ENCODE results near the gene MICAL3.
"Not testable (repeated sequence)": the region's sequence is repeated elsewhere in the genome, so short reads cannot be mapped to it uniquely, and the experiment has no call there.

The MICAL3 gene

GRCh38 chr22:18058371-18059093 lies 34.2 kb upstream of the MICAL3 start:
- DNase-seq, result no peak

DNA sequence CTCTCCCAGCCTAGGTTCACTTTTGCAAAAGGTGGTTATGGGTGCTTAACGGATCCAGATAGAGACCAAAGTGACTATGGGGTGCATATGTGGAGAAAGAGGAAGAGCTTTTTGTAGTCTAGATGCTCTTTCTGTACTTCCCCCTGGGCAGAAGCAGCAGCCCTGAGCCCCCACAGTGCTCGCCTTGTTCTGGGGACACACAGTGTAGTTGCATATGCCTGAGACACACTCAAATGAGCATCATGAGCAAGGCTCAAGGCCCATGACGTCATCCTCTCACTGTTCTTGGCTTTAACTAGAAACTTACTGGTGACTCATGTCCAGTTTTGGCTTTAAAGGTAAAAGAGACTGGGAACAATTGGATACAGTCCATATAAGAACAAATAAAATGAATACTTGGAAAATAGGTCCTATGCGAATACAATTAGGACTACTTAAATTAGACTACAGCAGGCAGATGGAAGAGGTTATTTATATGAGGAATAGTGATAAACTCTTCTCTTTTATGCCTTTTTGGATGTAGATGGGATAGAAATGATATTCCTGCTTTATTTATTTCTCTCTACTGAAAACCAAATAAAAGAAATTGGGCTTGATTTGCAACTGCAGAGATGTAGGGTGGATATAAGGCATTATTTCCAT lies 33.3 kb upstream of the MICAL3 start:
- no peak for DNase-seq

DNA sequence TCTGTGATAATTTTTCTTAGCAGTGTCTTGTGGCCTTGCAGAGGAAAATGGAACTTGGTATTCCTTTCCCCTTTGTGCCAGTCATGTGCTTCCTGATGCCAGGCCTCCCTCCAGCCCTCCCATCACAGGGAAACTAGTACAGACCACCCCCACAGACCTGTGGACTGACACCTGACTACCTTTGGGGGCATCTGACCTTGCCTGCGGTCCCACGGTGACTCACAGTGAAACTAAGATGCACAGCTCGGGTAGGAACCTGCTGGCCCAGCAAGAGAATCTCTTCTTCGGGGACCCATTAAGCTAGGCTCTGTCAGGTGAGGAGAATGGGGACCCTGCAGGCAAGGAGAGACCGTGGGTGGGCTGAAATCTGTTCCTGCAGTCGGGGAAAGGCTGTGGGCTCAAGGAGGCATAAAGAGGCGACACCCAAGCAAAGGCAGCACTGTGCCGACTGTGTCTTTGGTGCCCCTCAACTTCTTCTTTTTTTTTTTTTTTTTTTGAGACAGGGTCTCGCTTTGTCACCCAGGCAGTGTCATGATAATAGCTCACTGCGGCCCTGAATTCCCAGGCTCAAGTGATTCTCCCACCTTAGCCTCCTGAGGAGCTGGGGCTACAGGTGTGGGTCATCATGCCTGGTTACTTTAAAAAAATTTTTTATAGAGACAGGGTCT lies 32.6 kb upstream of the MICAL3 start:
- DNase-seq, result no peak

DNA sequence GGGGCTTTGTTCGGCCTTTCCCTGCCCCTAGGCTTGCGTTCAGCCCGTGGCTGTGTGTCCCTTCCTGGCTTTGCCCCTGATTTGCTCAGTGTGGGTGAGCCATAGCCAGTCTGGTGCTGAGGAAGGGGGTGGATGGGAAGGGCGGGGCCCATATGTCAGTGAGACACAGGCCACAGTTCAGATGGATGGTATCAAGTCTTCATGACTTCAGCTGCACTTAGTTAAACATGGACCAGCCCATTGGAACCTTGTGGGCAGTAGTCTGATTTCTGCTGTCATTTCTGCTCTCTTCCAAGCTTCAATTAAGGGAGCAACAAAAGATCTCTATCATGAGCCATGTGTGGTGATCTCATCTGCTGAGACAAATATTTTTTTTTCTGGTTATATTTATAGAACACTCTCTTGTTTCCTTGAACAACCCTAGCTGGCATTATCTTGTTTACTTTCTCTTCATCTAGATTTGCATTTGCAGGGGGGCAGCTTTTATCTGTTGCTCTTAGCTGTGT lies 31.9 kb upstream of the MICAL3 start:
- no peak for DNase-seq

GRCh38 chr22:18055619-18056160 lies 31.3 kb upstream of the MICAL3 start:
- no peak for DNase-seq

DNA sequence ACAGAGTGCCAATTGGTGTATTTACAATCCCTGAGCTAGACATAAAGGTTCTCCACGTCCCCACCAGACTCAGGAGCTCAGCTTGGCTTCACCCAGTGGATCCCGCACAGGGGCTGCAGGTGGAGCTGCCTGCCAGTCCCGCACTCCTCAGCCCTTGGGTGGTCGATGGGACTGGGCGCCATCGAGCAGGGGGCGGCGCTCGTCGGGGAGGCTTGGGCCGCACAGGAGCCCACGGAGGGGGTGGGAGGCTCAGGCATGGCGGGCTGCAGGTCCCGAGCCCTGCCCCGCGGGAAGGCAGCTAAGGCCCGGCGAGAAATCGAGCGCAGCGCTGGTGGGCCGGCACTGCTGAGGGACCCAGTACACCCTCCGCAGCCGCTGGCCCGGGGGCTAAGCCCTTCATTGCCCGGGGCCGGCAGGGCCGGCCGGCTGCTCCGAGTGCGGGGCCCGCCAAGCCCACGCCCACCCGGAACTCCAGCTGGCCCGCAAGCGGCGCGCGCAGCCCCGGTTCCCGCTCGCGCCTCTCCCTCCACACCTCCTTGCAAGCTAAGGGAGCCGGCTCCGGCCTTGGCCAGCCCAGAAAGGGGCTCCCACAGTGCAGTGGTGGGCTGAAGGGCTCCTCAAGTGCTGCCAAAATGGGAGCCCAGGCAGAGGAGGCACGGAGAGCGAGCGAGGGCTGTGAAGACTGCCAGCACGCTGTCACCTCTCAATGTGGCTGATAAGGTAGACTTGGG lies 29.0 kb upstream of the MICAL3 start:
- DNase-seq, result not testable (repeated sequence)

- not testable (repeated sequence) for DNase-seq
Measured at GRCh38 chr22:18051113-18051512, 26.8 kb upstream of the MICAL3 start.

- no peak for DNase-seq
Measured at GRCh38 chr22:18050065-18050464, 25.7 kb upstream of the MICAL3 start.

DNA sequence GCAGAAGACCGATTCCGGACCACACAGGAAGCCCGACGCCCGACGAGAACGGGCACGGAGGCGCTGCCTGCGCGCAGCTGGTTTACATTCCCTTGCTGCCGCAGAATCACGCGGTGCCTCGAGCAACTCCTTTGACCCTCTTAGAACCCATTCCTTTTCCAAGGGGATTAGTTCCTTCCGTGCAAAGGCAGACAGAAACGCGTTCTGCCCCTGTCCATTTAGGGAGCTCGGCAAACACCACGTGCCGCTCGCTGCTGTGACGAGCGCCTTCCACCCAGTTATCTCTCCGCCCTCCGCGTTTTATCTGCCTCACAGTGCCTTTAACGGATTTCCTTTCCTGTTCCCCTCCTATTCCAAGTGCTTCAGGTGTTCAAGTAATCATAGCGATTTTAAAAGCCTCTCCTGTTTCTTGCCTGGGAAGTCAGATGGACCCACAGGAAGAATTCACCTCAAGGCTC lies 24.1 kb upstream of the MICAL3 start:
- no peak for DNase-seq

- no peak for DNase-seq
Measured at GRCh38 chr22:18048041-18048440, 23.7 kb upstream of the MICAL3 start.

GRCh38 chr22:18045794-18046193 lies 21.4 kb upstream of the MICAL3 start:
- no peak for DNase-seq

- no peak for DNase-seq
Measured at GRCh38 chr22:18044548-18045271, 20.3 kb upstream of the MICAL3 start.

- DNase-seq, result no peak
Measured at GRCh38 chr22:18042685-18043084, 18.3 kb upstream of the MICAL3 start.

DNA sequence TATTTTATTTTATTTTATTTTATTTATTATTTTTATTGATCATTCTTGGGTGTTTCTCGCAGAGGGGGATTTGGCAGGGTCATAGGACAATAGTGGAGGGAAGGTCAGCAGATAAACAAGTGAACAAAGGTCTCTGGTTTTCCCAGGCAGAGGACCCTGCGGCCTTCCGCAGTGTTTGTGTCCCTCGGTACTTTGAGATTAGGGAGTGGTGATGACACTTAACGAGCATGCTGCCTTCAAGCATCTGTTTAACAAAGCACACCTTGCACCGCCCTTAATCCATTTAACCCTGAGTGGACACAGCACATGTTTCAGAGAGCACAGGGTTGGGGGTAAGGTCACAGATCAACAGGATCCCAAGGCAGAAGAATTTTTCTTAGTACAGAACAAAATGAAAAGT lies 16.5 kb upstream of the MICAL3 start:
- not testable (repeated sequence) for DNase-seq

DNA sequence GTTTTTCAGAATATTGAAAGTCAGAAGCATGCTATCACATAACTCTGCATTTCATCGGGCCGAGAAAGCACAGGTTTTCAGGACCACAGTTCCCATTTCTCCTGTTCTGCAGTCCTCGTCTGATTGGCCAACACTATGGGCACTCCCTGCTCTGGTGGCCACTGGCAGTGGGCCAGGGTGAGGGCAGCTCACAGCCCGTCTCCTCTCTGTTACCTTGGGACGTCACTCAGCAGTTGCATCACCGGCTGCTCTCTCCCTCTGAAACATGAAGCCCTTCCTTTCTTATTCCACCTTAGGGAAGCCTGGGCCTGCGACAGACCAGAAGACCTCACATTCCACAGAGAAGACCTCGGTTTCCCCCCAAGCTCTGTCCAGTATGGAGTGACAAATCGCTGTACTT lies 11.4 kb upstream of the MICAL3 start:
- DNase-seq, result no peak

DNA sequence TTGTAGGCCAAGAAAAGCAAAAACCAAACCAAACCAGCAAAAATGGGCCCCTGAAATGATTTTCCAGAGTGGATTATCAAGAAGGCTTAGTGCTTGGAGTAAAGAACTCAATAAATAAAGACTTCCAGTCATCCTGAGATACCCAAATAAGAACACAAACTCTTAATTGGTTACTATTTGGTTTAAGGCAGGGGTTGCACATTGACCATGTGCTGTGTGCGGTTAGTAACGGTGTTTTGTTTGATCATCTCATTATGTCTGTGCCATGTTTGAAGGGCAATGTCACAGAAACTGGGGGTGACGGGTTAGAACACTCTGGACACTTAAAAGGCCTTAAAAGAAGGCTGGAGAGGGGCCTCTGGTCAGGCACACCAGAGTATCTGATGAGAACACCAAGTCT lies 9.7 kb upstream of the MICAL3 start:
- no peak for DNase-seq

- no peak for DNase-seq
Measured at GRCh38 chr22:18033204-18033998, 9.0 kb upstream of the MICAL3 start.

DNA sequence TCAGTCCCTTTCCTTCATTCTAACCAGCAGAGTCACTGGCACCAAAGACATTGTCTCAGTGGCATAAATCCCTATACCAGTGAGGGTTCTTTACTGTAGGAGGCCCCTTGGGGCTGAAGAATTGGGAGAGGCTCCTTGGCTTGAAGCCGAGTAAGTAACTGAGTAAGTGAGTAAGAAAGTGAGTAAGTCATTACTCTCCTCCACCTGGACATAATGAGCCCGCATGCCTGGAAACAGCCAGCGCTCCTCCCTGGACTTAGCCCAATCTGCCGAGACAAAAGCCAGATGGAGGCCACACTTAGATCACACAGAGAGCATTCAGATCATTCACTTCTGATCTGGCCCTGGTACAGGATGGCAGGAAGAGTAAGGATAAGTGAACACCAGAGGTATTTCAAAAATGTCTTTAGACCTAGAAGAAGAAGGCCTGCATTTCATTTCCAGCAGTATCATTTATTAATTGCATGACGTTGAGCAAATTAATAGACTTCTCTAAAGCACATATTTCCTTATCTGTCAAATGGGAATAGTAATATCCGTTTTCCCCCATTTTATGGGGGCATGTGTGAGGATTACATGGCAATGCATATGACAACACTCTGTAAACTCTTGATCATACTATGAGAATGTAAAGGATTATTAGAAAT lies 8.2 kb upstream of the MICAL3 start:
- no peak for DNase-seq

DNA sequence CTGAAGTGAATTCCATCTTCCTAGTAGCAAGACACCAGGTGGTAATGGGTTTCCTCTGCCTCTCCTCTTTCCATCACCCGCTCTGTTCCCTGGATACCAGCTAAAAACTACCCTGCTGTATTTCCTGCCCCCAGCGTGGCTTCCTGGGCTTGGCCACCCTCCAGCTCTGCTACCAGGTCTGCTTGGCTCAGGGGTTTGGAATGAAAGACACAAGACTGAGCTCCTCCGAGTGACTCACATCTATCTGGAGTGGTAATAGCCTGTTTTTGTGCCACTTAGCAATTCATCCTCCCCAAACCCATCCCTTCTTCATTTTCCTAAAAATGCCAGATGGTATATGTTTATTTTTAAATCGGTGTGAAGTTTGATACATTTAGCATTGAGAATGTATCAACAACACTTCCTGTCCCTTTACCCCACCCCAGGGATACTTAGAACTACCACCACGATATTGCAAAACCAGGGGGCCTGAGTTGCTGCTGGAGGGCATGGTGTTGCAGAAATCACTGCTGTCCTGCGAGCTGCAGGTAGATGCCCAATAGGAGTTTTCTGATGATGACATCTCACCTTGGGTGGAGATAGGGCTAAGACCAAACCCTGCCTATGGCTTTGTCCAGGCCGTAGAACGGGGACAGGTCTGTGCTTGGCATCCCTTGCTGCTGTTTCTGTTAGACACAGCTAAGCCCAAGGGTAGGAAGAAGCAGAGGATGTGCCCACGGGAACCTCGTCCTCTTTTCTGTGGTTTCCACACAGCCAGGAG lies 7.5 kb upstream of the MICAL3 start:
- DNase-seq, result no peak

- no peak for DNase-seq
Measured at GRCh38 chr22:18029686-18030267, 5.4 kb upstream of the MICAL3 start.
